Stimulated activated CD4-positive, alpha-beta T cell treated with anti-CD3 and anti-CD28 coated beads, TNF-alpha, amount 100 ng/mL, for 24 hours (primary cell): ENCODE data around the gene C1orf21.

Experiments used
- DNase-seq, 3 experiments: peaks; one replicate each; pipeline ENCODE4 v3.0.0-alpha.2; 2020; ENCODE audit warnings: low read depth in 3 of 3

C1orf21 gene

GRCh38 chr1:184513966-184514365 is 127.1 kb downstream of the C1orf21 start:
- DNase-seq: no peak

GRCh38 chr1:184514447-184514846 is 127.6 kb downstream of the C1orf21 start:
- no peak for DNase-seq

- no peak for DNase-seq
These were observed 130.3 kb downstream of the C1orf21 start for GRCh38 chr1:184517130-184517529.

GRCh38 chr1:184518736-184519357 is 132.0 kb downstream of the C1orf21 start:
- DNase-seq: no peak

GRCh38 chr1:184520336-184520735 is 133.5 kb downstream of the C1orf21 start:
- DNase-seq: no peak

DNA sequence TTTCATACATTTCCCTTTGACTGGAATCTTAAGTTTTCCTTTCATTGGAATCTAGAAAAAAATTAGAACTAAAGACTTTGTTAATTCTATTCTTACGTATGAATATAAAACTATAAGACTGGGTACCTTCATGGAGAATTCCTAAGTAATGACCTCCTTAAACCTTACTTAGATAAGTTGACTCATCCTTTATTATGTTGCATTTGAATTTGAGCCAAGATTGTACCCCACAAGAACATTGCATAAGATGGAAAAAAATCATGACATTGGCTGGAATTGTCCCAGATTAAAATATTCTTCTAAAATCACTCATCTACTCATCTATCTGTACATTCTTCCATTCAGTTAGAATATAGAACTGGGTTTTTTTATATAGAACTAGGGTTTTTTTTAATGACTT is 137.4 kb downstream of the C1orf21 start:
- DNase-seq: no peak

GRCh38 chr1:184527402-184527801 is 140.6 kb downstream of the C1orf21 start:
- DNase-seq: no peak

GRCh38 chr1:184530226-184530625 is 143.4 kb downstream of the C1orf21 start:
- no peak for DNase-seq

DNA sequence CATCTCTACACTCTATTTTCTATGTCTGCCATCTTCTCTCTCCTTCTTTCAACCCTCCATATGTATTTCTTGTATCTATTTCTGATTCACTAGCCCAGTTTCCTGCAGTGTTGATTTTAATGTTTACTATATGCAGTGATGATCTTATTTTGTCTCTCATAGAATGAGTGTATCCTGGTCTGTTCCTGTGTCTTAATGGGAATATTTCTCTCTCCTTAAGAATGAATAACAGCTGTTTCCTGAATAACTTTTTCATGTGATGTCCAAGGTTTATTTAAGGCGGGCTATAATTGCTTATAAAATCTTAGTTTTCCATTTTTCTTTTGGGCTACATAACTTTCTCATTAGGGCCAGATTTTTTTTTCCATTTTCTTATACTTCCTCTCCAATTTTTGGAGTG is 144.5 kb downstream of the C1orf21 start:
- DNase-seq: no peak

GRCh38 chr1:184532199-184532598 is 145.4 kb downstream of the C1orf21 start:
- DNase-seq: no peak

DNA sequence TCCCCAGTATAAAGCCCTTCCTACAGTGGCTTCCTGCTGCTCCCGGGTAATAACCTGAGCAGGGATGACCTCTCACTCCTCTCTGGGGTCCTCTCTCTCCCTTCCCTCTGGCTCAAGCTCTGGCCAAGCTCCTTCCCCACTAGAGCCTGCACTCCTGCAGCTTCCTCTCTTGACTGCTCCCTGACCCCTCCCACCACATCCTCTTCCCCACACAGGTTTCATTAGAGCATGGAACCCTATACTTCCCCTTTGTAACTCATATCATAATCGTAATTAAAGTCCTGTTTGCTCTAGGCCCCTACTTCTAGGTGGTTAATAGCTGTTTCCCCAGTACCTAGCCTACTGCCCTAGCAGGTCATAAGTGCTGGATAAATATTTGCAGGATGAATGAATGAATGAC is 146.2 kb downstream of the C1orf21 start:
- no peak for DNase-seq

DNA sequence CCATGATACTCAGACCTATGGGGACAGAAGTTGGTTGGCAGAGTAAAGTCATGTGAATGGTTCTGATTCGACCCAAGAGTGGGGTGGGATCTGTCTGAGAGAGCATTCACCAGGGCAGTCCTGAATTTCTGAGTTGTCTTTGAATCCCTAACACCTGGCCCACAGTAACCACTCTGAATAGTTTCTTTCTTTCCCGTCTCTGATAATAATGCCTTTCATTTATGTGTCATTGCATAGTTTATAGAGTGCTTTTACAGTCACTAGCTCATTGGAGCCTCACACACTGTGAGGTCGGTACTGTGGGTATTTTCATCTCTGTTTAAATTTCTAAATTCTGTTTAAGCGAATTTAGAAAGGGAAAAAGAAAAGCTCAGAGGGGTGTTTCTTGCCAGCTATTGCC is 147.1 kb downstream of the C1orf21 start:
- no peak for DNase-seq

DNA sequence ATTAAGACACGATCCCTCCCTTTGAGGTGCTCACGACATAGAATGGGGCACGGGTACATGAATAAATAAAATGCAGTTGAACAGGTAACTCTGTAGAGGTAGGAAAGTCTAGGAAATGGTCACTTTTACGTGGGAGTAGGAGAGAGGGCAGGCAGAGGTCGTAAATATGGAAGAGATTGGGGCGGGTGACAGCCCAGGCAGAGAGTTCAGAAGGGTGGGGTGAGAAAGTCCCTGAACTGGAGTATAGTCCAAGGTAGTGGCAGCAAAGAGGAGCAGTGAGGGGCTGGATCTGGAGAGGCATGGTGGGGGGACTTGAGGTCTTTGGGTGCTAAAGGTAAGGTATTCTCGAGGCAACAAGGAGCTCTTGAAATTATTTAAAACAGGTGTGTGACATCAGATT is 147.9 kb downstream of the C1orf21 start:
- no peak for DNase-seq

DNA sequence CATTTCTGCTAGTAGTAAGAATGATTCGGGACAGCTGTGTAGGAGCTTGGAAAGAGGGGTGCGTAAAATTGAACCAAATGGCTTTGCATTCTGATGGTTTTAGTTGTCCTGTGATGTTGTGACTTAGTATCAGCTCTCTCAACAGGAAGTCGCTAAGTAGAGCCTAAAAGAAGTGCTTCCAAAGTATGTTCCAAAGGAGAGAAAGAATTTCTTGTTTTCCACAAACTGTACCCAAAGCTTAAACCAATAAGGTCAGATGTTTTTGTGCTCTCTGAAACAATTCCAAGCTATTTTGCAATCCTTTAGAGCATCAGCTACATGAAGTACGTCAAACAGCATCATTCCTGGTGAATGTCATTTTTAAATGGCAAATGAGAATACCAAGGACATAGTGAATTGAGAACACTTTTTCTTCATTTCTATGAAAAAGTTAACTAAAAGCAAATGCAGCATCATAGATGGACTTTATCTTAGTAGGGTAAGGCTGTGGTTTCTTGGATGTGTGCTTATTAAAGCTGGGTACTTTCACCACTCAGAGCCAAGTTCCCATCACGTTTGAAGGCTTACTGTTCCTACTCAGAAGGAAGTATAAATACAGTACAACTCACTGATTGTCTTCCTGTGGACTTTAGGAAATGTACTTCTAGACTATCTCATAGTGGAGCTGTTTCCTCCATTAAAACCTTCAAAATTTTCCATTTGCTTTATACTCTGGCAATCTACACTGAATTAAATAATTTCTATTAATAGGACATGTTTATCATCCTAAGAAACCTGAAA is 148.6 kb downstream of the C1orf21 start:
- no peak for DNase-seq

- no peak for DNase-seq
These were observed 149.6 kb downstream of the C1orf21 start for GRCh38 chr1:184536246-184536985.

GRCh38 chr1:184539580-184539979 is 152.8 kb downstream of the C1orf21 start:
- DNase-seq: no peak

GRCh38 chr1:184541537-184542152 is 154.8 kb downstream of the C1orf21 start:
- no peak for DNase-seq

GRCh38 chr1:184542291-184542690 is 155.5 kb downstream of the C1orf21 start:
- DNase-seq: no peak

GRCh38 chr1:184545601-184546000 is 158.8 kb downstream of the C1orf21 start:
- no peak for DNase-seq

DNA sequence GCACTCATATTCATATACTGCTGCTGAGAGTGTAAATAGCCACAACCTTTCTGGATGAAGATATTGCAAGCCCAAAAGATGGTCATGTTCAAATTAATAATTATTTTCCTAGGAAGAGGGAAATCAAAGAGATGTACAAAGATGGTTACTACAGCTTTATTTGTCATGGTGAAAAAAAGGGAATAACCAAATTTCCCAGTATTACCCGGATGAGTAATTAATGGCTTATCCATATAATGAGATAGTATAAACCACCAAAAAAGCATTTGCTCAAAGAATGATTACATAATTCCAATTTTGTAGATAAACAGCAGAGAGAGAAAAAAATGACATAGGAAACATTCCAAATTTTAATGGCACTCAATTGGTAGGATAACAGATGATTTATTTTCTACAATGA is 165.6 kb downstream of the C1orf21 start:
- DNase-seq: no peak

DNA sequence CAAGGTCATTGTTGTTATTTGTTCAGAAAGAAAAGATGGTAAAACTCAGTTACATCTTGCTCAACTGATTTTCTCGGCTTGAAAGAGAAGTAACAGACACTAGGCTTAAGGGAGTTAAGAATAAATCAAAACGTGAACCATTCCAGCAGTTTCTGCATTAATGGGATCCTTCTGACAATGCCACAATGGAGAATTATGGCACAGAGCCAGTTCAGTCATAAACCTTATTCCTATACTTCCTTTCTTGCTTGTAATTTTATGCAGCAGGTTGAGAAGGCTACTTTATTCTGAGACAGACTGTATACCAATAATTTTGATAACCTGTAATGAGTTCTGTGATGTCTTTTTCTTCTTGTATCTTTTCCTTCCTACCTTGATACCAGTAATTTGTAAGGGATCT is 167.0 kb downstream of the C1orf21 start:
- no peak for DNase-seq
